OCI-LY1 (cell line): ENCODE results near the gene GLT6D1.

ENCODE experiments used
- H2AFZ ChIP-seq: fragments of 200-600 bp; sonication (generic), shearing (Covaris generic); 2 replicates; pipeline ENCODE4 v1.6.0; 2014; ENCODE audit warnings: antibody characterized with exemption, mild to moderate bottlenecking, low read length
- H3F3A ChIP-seq: fragments of 200-600 bp; sonication (generic), shearing (Covaris generic); 2 replicates; pipeline ENCODE4 v1.6.0; 2014; ENCODE audit warnings: mild to moderate bottlenecking, antibody characterized with exemption, low read length, moderate library complexity; ENCODE audit not compliant: insufficient read depth
- H3K27ac ChIP-seq: fragments of 200-600 bp; sonication (generic); 2 replicates; pipeline ENCODE4 v1.5.1; 2014; ENCODE audit warnings: low read length, mixed run types, mild to moderate bottlenecking, low read depth; ENCODE audit not compliant: poor library complexity, severe bottlenecking
- H3K27me3 ChIP-seq: fragments of 200-600 bp; sonication (generic); 2 replicates; pipeline ENCODE4 v1.6.0; 2014; ENCODE audit warnings: antibody characterized with exemption, mild to moderate bottlenecking, low read length, moderate library complexity; ENCODE audit not compliant: insufficient read depth
- H3K36me3 ChIP-seq: fragments of 200-600 bp; sonication (generic); 2 replicates; pipeline ENCODE4 v1.6.1; 2014; ENCODE audit warnings: mild to moderate bottlenecking, antibody characterized with exemption, low read length, moderate library complexity, mixed read lengths; ENCODE audit not compliant: insufficient read depth
- H3K4me1 ChIP-seq: fragments of 200-600 bp; sonication (generic); 2 replicates; pipeline ENCODE4 v1.5.1; 2014; ENCODE audit warnings: mild to moderate bottlenecking, low read length, moderate library complexity; ENCODE audit not compliant: insufficient read depth, severe bottlenecking
- H3K4me2 ChIP-seq: fragments of 200-600 bp; sonication (generic), shearing (Covaris generic); 2 replicates; pipeline ENCODE4 v1.6.1; 2014; ENCODE audit warnings: low read length
- H3K4me3 ChIP-seq: fragments of 200-600 bp; sonication (generic); 2 replicates; pipeline ENCODE4 v1.5.1; 2014; ENCODE audit warnings: low read length, low read depth, mild to moderate bottlenecking, mixed read lengths; ENCODE audit not compliant: poor library complexity, severe bottlenecking
- H3K79me2 ChIP-seq: fragments of 200-600 bp; shearing (Covaris generic); 2 replicates; pipeline ENCODE4 v1.6.1; 2016; ENCODE audit warnings: mixed run types, low read length, mixed read lengths; ENCODE audit not compliant: insufficient read depth
- H3K9ac ChIP-seq: fragments of 200-600 bp; sonication (generic), shearing (Covaris generic); 2 replicates; pipeline ENCODE4 v1.6.1; 2014; ENCODE audit warnings: mild to moderate bottlenecking, low read length, mixed read lengths
- H3K9me2 ChIP-seq: fragments of 200-600 bp; sonication (generic), shearing (Covaris generic); 2 replicates; pipeline ENCODE4 v1.6.1; 2014; ENCODE audit warnings: low read depth, mild to moderate bottlenecking, low read length, mixed read lengths
- H3K9me3 ChIP-seq: fragments of 200-600 bp; shearing (Covaris generic); 2 replicates; pipeline ENCODE4 v1.6.1; 2014; ENCODE audit warnings: low read length, mixed read lengths
- H4K20me1 ChIP-seq: fragments of 200-600 bp; sonication (generic), shearing (Covaris generic); 2 replicates; pipeline ENCODE4 v1.6.0; 2016; ENCODE audit warnings: mild to moderate bottlenecking, low read length; ENCODE audit not compliant: insufficient read depth
- CTCF ChIP-seq: fragments of 200-600 bp; sonication (generic), shearing (Covaris generic); IDR thresholded peaks from 2 replicates; pipeline ENCODE4 v1.5.1; 2017; ENCODE audit warnings: mild to moderate bottlenecking, antibody characterized with exemption, low read length, moderate library complexity, mixed read lengths
- EZH2 ChIP-seq: fragments of 200-600 bp; sonication (generic), shearing (Covaris generic); IDR thresholded peaks from 2 replicates; pipeline ENCODE4 v1.8.0; 2017; ENCODE audit warnings: borderline replicate concordance, mixed run types, mild to moderate bottlenecking, antibody characterized with exemption, low read length, moderate library complexity, mixed read lengths

GLT6D1 gene

GRCh38 chr9:135582966-135583687, 56.2 kb downstream of the GLT6D1 start:
- Histone ChIP-seq H3K79me2 (no peaks in the 10 kb centered on the region), H3F3A (no peaks in the 10 kb centered on the region), H3K4me1 (no peaks in the 10 kb centered on the region), H3K27ac (no peak overlapping the region), H3K9me3 (no peaks in the 10 kb centered on the region), H3K36me3 (no peaks in the 10 kb centered on the region), H3K9me2 (no peaks in the 10 kb centered on the region), H3K9ac (no peak overlapping the region), H3K27me3 (0 out of 2 replicates have a peak, but pooled peaks cover 6% of the 10 kb centered on the region), H4K20me1 (no peaks in the 10 kb centered on the region), H3K4me2 (no peak overlapping the region), H2AFZ (no peak overlapping the region), H3K4me3 (no peak overlapping the region)
- TF ChIP-seq EZH2 (no peak), CTCF (no peak)

GRCh38 chr9:135582541-135582940, 56.8 kb downstream of the GLT6D1 start:
- no peaks in the 10 kb centered on the region for H3K9me3 ChIP-seq
- H2AFZ ChIP-seq, result no peak overlapping the region
- H3K9me2 ChIP-seq, result no peaks in the 10 kb centered on the region
- H3K27me3 ChIP-seq, result 0 out of 2 replicates have a peak, but pooled peaks cover 6% of the 10 kb centered on the region
- TF ChIP-seq CTCF (no peak), EZH2 (no peak)
- H3K79me2 ChIP-seq, result no peaks in the 10 kb centered on the region
- H3K9ac ChIP-seq, result no peak overlapping the region
- no peak overlapping the region for H3K27ac ChIP-seq
- no peaks in the 10 kb centered on the region for H4K20me1 ChIP-seq
- H3K4me1 ChIP-seq, result no peaks in the 10 kb centered on the region
- no peaks in the 10 kb centered on the region for H3F3A ChIP-seq
- no peaks in the 10 kb centered on the region for H3K36me3 ChIP-seq
- H3K4me3 ChIP-seq, result no peak overlapping the region
- H3K4me2 ChIP-seq, result no peak overlapping the region

- Histone ChIP-seq H4K20me1 (no peaks in the 10 kb centered on the region), H3K27ac (no peak overlapping the region), H3K4me2 (no peak overlapping the region), H3K9me3 (no peaks in the 10 kb centered on the region), H3K79me2 (no peaks in the 10 kb centered on the region), H3F3A (no peaks in the 10 kb centered on the region), H3K27me3 (0 out of 2 replicates have a peak, but pooled peaks cover 6% of the 10 kb centered on the region), H3K4me1 (no peaks in the 10 kb centered on the region), H2AFZ (no peak overlapping the region), H3K4me3 (no peak overlapping the region), H3K9me2 (no peaks in the 10 kb centered on the region), H3K9ac (no peak overlapping the region), H3K36me3 (no peaks in the 10 kb centered on the region)
- no peak for TF ChIP-seq CTCF
- no peak for TF ChIP-seq EZH2
Observed at GRCh38 chr9:135581636-135582426, 57.5 kb downstream of the GLT6D1 start.
